ENCODE measurements around the gene STYXL1.
A peak's percentile ranks its signal among the peaks of the same experiment; 100 is the strongest.

The STYXL1 gene

GRCh38 chr7:76080204-76080603, 32.4 kb upstream of the STYXL1 start:
- no peak overlapping the region for H3K4me3 ChIP-seq (ENCODE audit: low read length)
- TF ChIP-seq CTCF (conservative IDR thresholded peaks at IDR 0.05; ENCODE audit: low read length): no peak
- DNase-seq (ENCODE audit: low read depth): no peak

- DNase-seq (ENCODE audit: low read depth): no peak
- no peak for TF ChIP-seq CTCF (conservative IDR thresholded peaks at IDR 0.05; ENCODE audit: low read length)
- no peak overlapping the region for H3K4me3 ChIP-seq (ENCODE audit: low read length)
These were observed 29.6 kb upstream of the STYXL1 start for GRCh38 chr7:76077435-76077834.

- no peak overlapping the region for H3K4me3 ChIP-seq (ENCODE audit: low read length)
- TF ChIP-seq CTCF (conservative IDR thresholded peaks at IDR 0.05; ENCODE audit: low read length): no peak
- no peak for DNase-seq (ENCODE audit: low read depth)
These were observed 29.2 kb upstream of the STYXL1 start for GRCh38 chr7:76076995-76077394.

GRCh38 chr7:76074972-76075370, 27.2 kb upstream of the STYXL1 start:
- TF ChIP-seq CTCF (conservative IDR thresholded peaks at IDR 0.05; ENCODE audit: low read length): no peak
- H3K4me3 ChIP-seq (ENCODE audit: low read length): no peak overlapping the region
- peak; percentile 34 for DNase-seq (ENCODE audit: low read depth)

GRCh38 chr7:76074306-76074971, 26.6 kb upstream of the STYXL1 start:
- no peak for DNase-seq (ENCODE audit: low read depth)
- no peak for TF ChIP-seq CTCF (conservative IDR thresholded peaks at IDR 0.05; ENCODE audit: low read length)
- H3K4me3 ChIP-seq (ENCODE audit: low read length): no peak overlapping the region

GRCh38 chr7:76073335-76073990, 25.7 kb upstream of the STYXL1 start:
- DNase-seq (ENCODE audit: low read depth): no peak
- TF ChIP-seq CTCF (conservative IDR thresholded peaks at IDR 0.05; ENCODE audit: low read length): no peak
- no peak overlapping the region for H3K4me3 ChIP-seq (ENCODE audit: low read length)

All from AG10803 (cell line).